Gastroesophageal sphincter (tissue), 4 donors: Measurements from ENCODE around the gene TENM3. TPM values are rescaled to one million over a fixed set of nuclear protein-coding genes. Genes with fewer than 3 reads are reported as not detected.

ENCODE experiments used
- ATAC-seq: fragments of 150-250 bp; one replicate; pipeline ENCODE4 v1.9.1; 2016; ENCODE audit warnings: mild to moderate bottlenecking, moderate library complexity
- H3K27ac ChIP-seq, 4 donors: fragments of 200-600 bp; sonication (generic) in 3 of 4; 1 replicate in 3 of 4; 2 replicates in 1 of 4; pipeline ENCODE4 v1.5.1; 2016 to 2019
- H3K27me3 ChIP-seq: fragments of 200-600 bp; sonication (generic); one replicate; pipeline ENCODE4 v1.5.1; 2019
- H3K36me3 ChIP-seq, 2 donors: fragments of 200-600 bp; sonication (generic); one replicate each; pipeline ENCODE4 v1.5.1; 2019; ENCODE audit warnings: control low read depth in 1 of 2
- H3K4me1 ChIP-seq, 3 donors: fragments of 200-600 bp; sonication (generic); 1 replicate in 2 of 3; 2 replicates in 1 of 3; pipeline ENCODE4 v1.5.1; 2016 to 2019; ENCODE audit warnings: control low read depth in 2 of 3
- H3K4me3 ChIP-seq, 2 donors: fragments of 200-600 bp; sonication (generic); one replicate each; pipeline ENCODE4 v1.5.1; 2019; ENCODE audit warnings: mild to moderate bottlenecking in 1 of 2, moderate library complexity in 1 of 2
- H3K9me3 ChIP-seq, 3 donors: fragments of 200-600 bp; sonication (generic); one replicate each; pipeline ENCODE4 v1.5.1; 2017 to 2019; ENCODE audit warnings: control low read depth in 2 of 3
- EP300 ChIP-seq: sonication (generic); formaldehyde crosslinking; IDR thresholded peaks from one replicate; pipeline ENCODE4 v1.6.1; 2017; ENCODE audit warnings: antibody characterized with exemption, mild to moderate bottlenecking
- POLR2A ChIP-seq, 2 donors: fragments of 450-650 bp; IDR thresholded peaks; one replicate each; pipeline ENCODE4 v1.6.1; 2017; ENCODE audit warnings: antibody characterized with exemption in 2 of 2, mild to moderate bottlenecking in 2 of 2, moderate library complexity in 1 of 2
- POLR2AphosphoS5 ChIP-seq: sonication (generic); formaldehyde crosslinking; IDR thresholded peaks from one replicate; pipeline ENCODE4 v1.6.1; 2017; ENCODE audit warnings: antibody characterized with exemption
- WGBS, 2 donors: methylation state at CpG; one replicate each; pipeline ENCODE4 v1.1.5; 2018; ENCODE audit warnings: low coverage in 1 of 2; 5-methylcytosine and 5-hydroxymethylcytosine counted together
- total RNA-seq, 4 donors: library from RNA; depleted of rRNA; stranded (reverse); fragments of >200 nt; gene quantifications; one replicate each; pipeline ENCODE4 v1.1.0, GENCODE V29; 2016
- TF ChIP-seq, protein P1 (sequence below), 4 experiments: fragments of 200-600 bp in 2 of 4; fragments of 450-650 bp in 2 of 4; sonication (generic) in 1 of 4; IDR thresholded peaks; one replicate each; pipeline ENCODE4 v1.5.1; 2017 to 2019; ENCODE audit warnings: antibody characterized with exemption in 4 of 4, mild to moderate bottlenecking in 2 of 4, moderate library complexity in 2 of 4

TENM3 gene
- total RNA-seq, 4 donors from 2014 or later, result 8.2 to 39.9 (median 15.8) TPM

DNA sequence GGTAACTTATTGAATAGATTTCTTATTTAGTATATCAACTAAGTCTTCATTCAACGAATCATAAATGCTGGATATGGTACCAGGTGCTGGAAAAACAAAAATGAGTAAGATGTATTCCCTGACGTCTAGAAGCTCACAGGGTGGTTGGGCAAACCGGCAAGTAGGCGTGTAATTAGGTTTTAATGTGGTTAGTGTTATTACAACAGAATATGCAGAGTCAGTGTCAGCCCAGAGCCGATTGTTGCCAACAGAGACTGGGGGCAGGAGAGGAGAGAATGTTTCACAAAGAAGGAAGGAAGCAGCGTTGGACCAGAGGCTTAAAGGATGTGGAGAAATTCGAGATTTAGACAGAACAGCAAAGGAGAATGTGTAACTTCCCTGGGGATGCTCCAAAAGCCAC lies 111.7 kb downstream of the TENM3 start:
- TF ChIP-seq EP300 (no peak), POLR2AphosphoS5 (no peak), POLR2A (IDR thresholded peaks at IDR 0.05) (no peak)
- TF ChIP-seq, protein P1, sequence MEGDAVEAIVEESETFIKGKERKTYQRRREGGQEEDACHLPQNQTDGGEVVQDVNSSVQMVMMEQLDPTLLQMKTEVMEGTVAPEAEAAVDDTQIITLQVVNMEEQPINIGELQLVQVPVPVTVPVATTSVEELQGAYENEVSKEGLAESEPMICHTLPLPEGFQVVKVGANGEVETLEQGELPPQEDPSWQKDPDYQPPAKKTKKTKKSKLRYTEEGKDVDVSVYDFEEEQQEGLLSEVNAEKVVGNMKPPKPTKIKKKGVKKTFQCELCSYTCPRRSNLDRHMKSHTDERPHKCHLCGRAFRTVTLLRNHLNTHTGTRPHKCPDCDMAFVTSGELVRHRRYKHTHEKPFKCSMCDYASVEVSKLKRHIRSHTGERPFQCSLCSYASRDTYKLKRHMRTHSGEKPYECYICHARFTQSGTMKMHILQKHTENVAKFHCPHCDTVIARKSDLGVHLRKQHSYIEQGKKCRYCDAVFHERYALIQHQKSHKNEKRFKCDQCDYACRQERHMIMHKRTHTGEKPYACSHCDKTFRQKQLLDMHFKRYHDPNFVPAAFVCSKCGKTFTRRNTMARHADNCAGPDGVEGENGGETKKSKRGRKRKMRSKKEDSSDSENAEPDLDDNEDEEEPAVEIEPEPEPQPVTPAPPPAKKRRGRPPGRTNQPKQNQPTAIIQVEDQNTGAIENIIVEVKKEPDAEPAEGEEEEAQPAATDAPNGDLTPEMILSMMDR (IDR thresholded peaks at IDR 0.05), result no peak
- Histone ChIP-seq H3K9me3 (no peaks in the 10 kb centered on the region), H3K4me1 (no peaks in the 10 kb centered on the region), H3K4me3 (no peak overlapping the region), H3K36me3 (no peaks in the 10 kb centered on the region), H3K27me3 (peaks cover 3% of the 10 kb centered on the region), H3K27ac (no peak overlapping the region)
- 24 to 37% methylated on average over 7 of the region's 7 CpGs for WGBS, 2 donors
- no peak for ATAC-seq

DNA sequence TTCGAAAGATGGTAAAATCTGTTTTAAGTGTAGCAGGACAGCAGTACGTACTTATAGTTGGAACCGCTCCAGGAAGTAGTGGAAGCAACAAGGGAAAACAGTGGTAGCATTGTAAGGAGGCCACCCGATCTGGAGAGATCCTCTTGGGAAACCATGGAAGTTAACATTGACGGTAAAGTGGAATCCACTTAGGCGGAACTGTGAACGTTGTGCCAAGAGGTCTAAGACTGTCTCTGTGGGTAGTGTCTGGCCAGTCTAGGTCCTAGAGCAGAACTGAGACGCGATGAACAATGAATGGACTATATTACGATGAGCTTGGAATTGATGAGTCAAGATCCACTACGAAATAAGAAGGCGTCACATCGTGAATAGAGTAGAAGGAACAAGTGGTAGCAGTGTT lies 124.0 kb downstream of the TENM3 start:
- no peaks in the 10 kb centered on the region for H3K4me1 ChIP-seq
- no peaks in the 10 kb centered on the region for H3K9me3 ChIP-seq
- H3K27ac ChIP-seq, result no peak overlapping the region
- no peak overlapping the region for H3K4me3 ChIP-seq
- no peak for TF ChIP-seq EP300
- no peak for TF ChIP-seq POLR2A (IDR thresholded peaks at IDR 0.05)
- TF ChIP-seq, protein P1 (IDR thresholded peaks at IDR 0.05), result no peak
- TF ChIP-seq POLR2AphosphoS5, result no peak
- ATAC-seq, result no peak
- 76 to 78% methylated on average over 13 of the region's 13 CpGs for WGBS, 2 donors
- no peaks in the 10 kb centered on the region for H3K27me3 ChIP-seq
- no peaks in the 10 kb centered on the region for H3K36me3 ChIP-seq

DNA sequence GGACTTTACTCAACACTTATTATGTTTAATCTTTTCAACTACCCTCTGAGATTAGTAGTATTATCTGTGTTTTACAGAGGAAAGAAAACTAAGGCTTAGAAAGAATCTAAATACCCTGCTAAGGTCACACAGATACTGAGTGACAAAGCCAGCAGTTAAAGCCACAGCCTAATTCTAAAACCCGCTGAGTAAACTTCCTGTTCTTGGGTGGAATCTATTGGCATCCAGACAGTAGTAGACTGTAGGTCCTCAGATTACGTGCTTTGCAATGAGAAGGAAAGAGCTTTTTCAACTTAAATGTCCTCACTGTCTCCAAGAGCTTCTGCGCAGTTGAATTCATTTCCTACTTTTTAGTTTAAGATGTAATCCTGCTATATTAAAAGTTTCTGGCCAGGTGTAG lies 126.0 kb downstream of the TENM3 start:
- WGBS, 2 donors, result 46 to 59% methylated on average over 3 of the region's 3 CpGs
- TF ChIP-seq POLR2A (IDR thresholded peaks at IDR 0.05) (no peak), EP300 (no peak), POLR2AphosphoS5 (no peak)
- TF ChIP-seq, protein P1 (IDR thresholded peaks at IDR 0.05), result no peak
- no peaks in the 10 kb centered on the region for H3K36me3 ChIP-seq
- H3K27ac ChIP-seq, result no peak overlapping the region
- no peak overlapping the region for H3K4me3 ChIP-seq
- ATAC-seq, result no peak
- H3K4me1 ChIP-seq, result no peaks in the 10 kb centered on the region
- no peaks in the 10 kb centered on the region for H3K27me3 ChIP-seq
- no peaks in the 10 kb centered on the region for H3K9me3 ChIP-seq

DNA sequence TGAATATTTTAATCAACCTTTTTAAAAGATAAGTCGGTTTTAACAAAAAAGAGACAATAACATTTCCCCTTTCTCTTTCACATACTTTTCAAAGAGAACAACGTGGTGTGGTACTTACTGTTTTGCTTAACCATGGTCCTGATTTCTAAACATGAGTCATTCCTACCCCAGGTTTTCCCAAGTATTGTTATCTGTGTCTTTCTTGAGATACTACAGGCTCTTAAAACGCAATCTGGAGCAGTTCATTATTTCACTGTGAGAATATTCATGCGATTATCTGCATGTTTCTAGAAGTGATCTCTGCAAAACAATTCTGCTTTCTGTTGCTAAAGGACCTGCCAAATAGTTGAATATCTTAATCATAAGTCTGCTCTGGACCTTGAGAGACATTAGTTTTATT lies 127.3 kb downstream of the TENM3 start:
- Histone ChIP-seq H3K4me3 (no peak overlapping the region), H3K9me3 (no peaks in the 10 kb centered on the region), H3K36me3 (no peaks in the 10 kb centered on the region), H3K27me3 (no peaks in the 10 kb centered on the region), H3K4me1 (no peaks in the 10 kb centered on the region), H3K27ac (no peak overlapping the region)
- 63 to 74% methylated on average over 4 of the region's 4 CpGs for WGBS, 2 donors
- no peak for TF ChIP-seq POLR2AphosphoS5
- TF ChIP-seq, protein P1 (IDR thresholded peaks at IDR 0.05), result no peak
- TF ChIP-seq POLR2A (IDR thresholded peaks at IDR 0.05), result no peak
- no peak for TF ChIP-seq EP300
- no peak for ATAC-seq

- WGBS, 2 donors, result 82 to 91% methylated on average over 5 to 6 of the region's 8 CpGs
These were observed 137.6 kb downstream of the TENM3 start for GRCh38 chr4:182380771-182381181.

More at GRCh38 chr4:182380771-182381181, 137.6 kb downstream of the TENM3 start:
- no peak overlapping the region for H3K4me3 ChIP-seq
- H3K9me3 ChIP-seq, result no peaks in the 10 kb centered on the region
- no peak for ATAC-seq
- TF ChIP-seq EP300 (no peak), POLR2AphosphoS5 (no peak)
- H3K27ac ChIP-seq, result no peak overlapping the region
- no peaks in the 10 kb centered on the region for H3K27me3 ChIP-seq
- H3K36me3 ChIP-seq, result no peaks in the 10 kb centered on the region
- peaks cover 0 to 4% (median 0%) of the 10 kb centered on the region in 3 donors for H3K4me1 ChIP-seq
